ENCODE measurements around the gene SLC13A4. TPM values are rescaled to one million over a fixed set of nuclear protein-coding genes. Genes with fewer than 3 reads are reported as not detected.

SLC13A4 gene
- total and polyA plus RNA-seq, 2 donors from 2014 or later, result not detected

- TF ChIP-seq CTCF (IDR thresholded peaks at IDR 0.05; ENCODE audit: borderline replicate concordance, extremely low read depth, insufficient read depth), result no peak
- no peak for DNase-seq
- peaks cover 0 to 4% (median 0%) of the 10 kb centered on the region in 3 donors for H3K4me1 ChIP-seq (ENCODE audit: control insufficient read depth in 2 of 3, insufficient read depth in 2 of 3, low read depth in 1 of 3, low read length in 3 of 3)
- no peak overlapping the region for H3K9ac ChIP-seq (ENCODE audit: low read length in 3 of 3)
- intact Hi-C loops (cut with DNase I), result no loop called here
- H3K4me3 ChIP-seq (ENCODE audit: low read length in 3 of 3), result no peak overlapping the region
- no peaks in the 10 kb centered on the region for H3K27me3 ChIP-seq (ENCODE audit: control insufficient read depth, insufficient read depth, low read length)
- no peaks in the 10 kb centered on the region for H3K9me3 ChIP-seq (ENCODE audit: control insufficient read depth in 2 of 3, insufficient read depth in 1 of 3, low read length in 3 of 3)
- H3K27ac ChIP-seq (ENCODE audit: low read depth in 2 of 2, low read length in 2 of 2), result no peak overlapping the region
- H3K36me3 ChIP-seq (ENCODE audit: control insufficient read depth in 2 of 3, insufficient read depth in 3 of 3, low read length in 3 of 3), result no peaks in the 10 kb centered on the region
- no peak for FAIRE-seq
Observed at GRCh38 chr7:135712182-135712782, 15.7 kb downstream of the SLC13A4 start.

GRCh38 chr7:135711139-135711469 lies 16.9 kb downstream of the SLC13A4 start:
- Histone ChIP-seq H3K9me3 (ENCODE audit: control insufficient read depth in 2 of 3, insufficient read depth in 1 of 3, low read length in 3 of 3) (no peaks in the 10 kb centered on the region), H3K36me3 (ENCODE audit: control insufficient read depth in 2 of 3, insufficient read depth in 3 of 3, low read length in 3 of 3) (no peaks in the 10 kb centered on the region), H3K27ac (ENCODE audit: low read depth in 2 of 2, low read length in 2 of 2) (no peak overlapping the region), H3K9ac (ENCODE audit: low read length in 3 of 3) (no peak overlapping the region), H3K27me3 (ENCODE audit: control insufficient read depth, insufficient read depth, low read length) (no peaks in the 10 kb centered on the region), H3K4me1 (ENCODE audit: control insufficient read depth in 2 of 3, insufficient read depth in 2 of 3, low read depth in 1 of 3, low read length in 3 of 3) (peaks cover 0 to 4% (median 0%) of the 10 kb centered on the region in 3 donors), H3K4me3 (ENCODE audit: low read length in 3 of 3) (no peak overlapping the region)
- no peak for TF ChIP-seq CTCF (IDR thresholded peaks at IDR 0.05; ENCODE audit: borderline replicate concordance, extremely low read depth, insufficient read depth)
- FAIRE-seq (no peak), DNase-seq (no peak)
- intact Hi-C loops (cut with DNase I), result no loop called here

GRCh38 chr7:135710417-135711138 lies 17.4 kb downstream of the SLC13A4 start:
- Histone ChIP-seq H3K27me3 (ENCODE audit: control insufficient read depth, insufficient read depth, low read length) (no peaks in the 10 kb centered on the region), H3K4me1 (ENCODE audit: control insufficient read depth in 2 of 3, insufficient read depth in 2 of 3, low read depth in 1 of 3, low read length in 3 of 3) (peaks cover 0 to 4% (median 0%) of the 10 kb centered on the region in 3 donors), H3K27ac (ENCODE audit: low read depth in 2 of 2, low read length in 2 of 2) (no peak overlapping the region), H3K4me3 (ENCODE audit: low read length in 3 of 3) (peak overlapping the region in 2 of 3 donors; percentile 47 to 50), H3K9me3 (ENCODE audit: control insufficient read depth in 2 of 3, insufficient read depth in 1 of 3, low read length in 3 of 3) (no peaks in the 10 kb centered on the region), H3K9ac (ENCODE audit: low read length in 3 of 3) (no peak overlapping the region), H3K36me3 (ENCODE audit: control insufficient read depth in 2 of 3, insufficient read depth in 3 of 3, low read length in 3 of 3) (no peaks in the 10 kb centered on the region)
- FAIRE-seq, result no peak
- TF ChIP-seq CTCF (IDR thresholded peaks at IDR 0.05; ENCODE audit: borderline replicate concordance, extremely low read depth, insufficient read depth), result peak; percentile 34
- DNase-seq, result peak in 3 of 5 donors; percentile 24 to 48 (median 37)
- intact Hi-C loops (cut with DNase I), result no loop called here
